Femur (tissue), 1 donor: ENCODE measurements around the gene MICAL1.
"Not testable (repeated sequence)": the region's sequence is repeated elsewhere in the genome, so short reads cannot be mapped to it uniquely, and the experiment has no call there.

Source experiments
- DNase-seq: peaks from one replicate; pipeline ENCODE4 v3.0.0-alpha.2; 2017

The MICAL1 gene

DNA sequence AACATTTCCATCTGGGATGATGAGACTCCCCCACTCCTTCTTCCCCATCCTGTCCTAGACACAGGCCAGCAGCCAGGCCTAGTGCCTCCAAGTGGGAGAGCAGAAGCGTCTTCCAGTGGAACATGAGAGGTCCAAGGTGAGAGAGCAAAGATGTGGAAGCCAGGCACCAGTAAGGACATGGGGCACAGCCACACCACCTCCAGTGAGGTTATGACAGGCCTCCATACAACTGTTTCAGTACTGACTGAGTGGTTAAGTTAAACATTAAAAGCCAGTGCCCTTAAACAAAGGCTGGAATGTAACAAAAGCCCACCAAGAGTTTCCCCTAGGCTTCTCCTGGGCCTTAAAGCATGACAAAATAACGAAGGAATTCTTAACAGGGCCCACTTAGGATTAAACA, 22.2 kb upstream of the MICAL1 start:
- DNase-seq: no peak

- no peak for DNase-seq
Measured at GRCh38 chr6:109477184-109477583, 21.6 kb upstream of the MICAL1 start.

GRCh38 chr6:109475625-109476024, 20.1 kb upstream of the MICAL1 start:
- no peak for DNase-seq

DNA sequence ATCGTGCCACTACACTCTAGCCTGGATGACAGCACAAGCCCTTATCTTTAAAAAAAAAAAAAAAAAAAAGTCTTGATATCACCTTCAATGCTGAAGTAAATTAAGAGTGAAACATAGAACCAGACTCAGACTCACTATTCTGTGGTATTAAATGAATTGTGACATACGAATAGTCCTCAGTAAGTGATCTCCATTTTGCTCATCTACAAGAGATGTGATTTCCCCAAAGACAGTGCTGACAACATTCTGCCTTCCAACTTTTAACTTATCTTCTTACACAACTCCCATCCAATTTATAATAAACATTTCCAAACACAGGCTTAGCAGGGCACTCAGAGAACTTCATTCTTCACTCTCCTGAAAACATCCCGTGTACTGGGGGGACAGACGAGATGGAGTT, 19.4 kb upstream of the MICAL1 start:
- DNase-seq: no peak

GRCh38 chr6:109473120-109473519, 17.5 kb upstream of the MICAL1 start:
- DNase-seq: no peak

DNA sequence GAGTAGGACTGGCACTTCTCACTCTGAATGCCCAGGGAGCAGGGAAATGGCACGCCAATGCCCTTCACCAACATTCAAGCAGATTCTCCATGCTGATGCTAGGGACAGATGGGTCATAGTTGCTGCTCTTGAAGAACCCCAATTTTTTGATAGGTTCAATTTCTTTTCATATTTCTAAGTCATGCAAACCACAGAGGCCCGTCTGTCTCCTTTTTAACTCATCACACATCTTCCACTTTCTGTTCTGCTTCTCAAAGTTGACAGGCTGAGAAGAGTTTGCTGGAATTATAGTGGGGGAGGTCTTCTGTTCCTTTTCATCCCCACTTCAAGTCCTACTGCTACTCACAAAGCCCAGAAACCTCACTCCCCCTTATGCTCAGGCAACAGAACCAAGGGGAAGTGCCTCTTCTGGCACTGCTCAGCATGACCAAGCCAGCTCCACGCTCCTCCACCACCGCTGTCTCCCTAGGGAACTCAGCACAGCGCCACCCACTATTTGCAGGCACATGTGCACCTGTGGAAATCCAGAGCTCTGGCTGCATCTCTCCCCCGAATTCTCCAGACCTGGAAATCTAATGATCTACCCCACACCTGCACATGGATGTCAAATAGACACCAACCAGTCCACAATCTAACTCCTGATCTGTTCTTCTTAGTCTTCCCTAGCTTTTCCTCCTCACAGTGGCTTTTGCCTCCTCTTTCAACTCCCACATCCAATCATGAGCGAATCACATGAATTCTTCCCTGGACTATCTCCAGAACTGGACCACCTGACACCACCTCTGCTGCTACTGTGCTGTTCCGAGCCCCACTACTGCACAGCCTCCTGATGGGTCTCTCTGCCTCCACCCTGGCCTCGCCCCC, 16.8 kb upstream of the MICAL1 start:
- DNase-seq: no peak

DNA sequence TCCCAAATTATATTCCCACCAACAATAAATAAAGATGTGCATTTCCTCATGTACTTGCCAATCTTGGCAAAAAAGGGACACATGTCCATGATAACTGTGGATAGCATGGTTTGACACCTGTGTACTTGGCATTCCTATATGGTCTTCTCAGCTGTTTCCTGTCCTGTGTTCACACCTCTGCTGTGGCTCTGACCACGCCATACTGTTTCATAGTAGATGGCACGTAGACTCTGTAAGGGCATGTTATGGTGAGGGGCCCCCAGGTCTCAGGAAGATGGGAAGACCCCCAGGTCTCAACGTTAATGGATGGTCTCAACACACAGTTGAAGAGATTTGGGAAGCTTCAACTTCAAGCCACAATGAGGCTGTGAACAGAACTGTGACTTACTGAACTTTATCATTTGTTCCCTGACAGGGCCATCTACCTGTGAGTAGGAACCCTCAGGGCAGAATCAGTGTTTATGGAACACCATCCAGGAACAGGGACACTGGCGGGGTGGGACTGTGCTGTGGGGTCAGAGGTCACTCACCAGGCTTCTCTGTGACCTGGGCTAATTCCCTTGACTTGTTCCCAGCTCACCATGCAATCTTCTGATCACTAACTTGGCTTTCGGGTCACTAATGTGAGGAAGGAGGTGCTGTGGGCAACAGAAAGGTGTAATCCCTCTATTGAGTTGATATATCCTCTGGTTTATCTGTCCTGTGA, 15.7 kb upstream of the MICAL1 start:
- no peak for DNase-seq

DNA sequence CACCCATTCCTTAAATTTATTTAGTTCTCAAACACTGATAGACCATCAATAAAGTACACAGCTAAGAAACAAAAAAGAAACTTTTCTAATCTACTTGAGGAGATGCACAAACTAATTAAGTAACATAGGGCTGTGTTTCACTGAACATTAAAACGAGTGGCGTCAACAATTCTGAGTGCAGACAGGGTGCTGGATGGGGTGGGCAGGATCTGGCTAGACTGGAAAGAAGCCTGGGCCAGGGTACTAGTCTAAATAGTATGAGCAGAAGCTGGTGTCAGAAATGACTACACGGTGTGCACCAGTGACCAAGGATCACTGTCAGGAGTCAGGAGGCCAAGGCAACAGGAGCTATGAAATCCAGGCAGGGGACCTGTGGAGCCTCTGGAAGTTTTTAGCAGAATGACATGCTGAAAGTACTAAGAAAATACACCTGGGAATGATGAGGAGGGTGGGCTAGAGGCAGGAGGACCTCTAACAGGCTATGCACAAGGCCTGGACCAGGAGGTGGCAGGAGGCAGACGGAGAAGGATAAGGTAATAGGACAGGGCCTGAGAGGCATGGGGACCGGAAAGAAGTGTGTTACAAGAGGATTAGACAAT, 14.1 kb upstream of the MICAL1 start:
- DNase-seq: no peak

DNA sequence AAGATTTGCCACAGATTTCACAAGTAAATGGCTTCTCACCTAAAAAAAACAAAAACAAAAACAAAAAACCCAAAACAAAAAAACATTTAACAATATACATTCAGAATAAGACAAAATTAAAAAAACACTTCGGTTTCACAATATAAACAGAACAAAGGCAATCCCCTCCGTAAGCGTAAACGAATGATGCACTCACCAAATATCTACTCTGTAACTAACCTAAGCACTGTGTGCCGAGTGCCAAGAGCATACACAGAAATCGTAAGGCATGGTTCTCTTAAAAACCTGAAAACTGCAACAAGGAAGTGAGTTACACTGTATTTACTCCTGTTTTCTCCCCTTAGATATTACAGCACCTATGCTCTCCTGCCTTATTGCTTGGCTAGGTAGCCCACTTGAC, 12.1 kb upstream of the MICAL1 start:
- DNase-seq: no peak

- DNase-seq: no peak
Measured at GRCh38 chr6:109466212-109466923, 10.8 kb upstream of the MICAL1 start.

GRCh38 chr6:109465772-109466171, 10.2 kb upstream of the MICAL1 start:
- DNase-seq: no peak

DNA sequence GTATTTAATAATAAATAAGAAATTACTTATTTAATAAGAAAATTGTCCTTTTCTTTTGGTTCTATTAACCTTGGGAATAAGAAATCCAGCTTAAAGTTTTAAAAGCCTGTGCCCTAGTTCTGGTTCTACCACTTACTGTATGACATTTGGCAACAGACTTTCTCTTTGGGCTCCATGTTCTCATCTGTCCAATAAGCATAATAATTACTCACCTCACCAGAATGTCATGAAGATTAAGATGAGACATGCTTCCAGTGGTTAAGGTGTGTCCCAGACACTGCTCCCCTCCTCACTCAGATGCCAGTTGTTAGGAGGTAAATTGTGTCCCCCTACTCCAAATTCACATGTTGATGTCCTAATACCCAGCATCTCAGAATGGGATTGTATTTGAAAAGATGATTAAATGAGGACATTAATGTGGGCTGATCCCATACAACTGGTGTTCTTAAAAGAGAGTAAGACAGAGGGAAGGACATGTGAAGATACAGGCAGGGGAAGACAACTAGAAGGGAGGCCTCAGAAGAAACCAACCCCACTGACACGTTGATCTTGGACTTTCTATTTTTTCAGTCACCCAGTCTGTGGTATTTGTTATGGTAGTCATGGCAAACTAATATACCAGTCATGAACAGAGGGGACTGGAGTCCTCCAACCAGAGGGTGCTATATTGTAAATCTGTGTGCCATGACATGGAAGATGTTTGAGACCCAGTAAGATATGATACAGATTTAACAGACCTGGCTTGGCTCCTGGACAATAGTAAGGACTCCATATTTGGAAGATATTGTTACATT, 6.4 kb upstream of the MICAL1 start:
- DNase-seq: no peak

DNA sequence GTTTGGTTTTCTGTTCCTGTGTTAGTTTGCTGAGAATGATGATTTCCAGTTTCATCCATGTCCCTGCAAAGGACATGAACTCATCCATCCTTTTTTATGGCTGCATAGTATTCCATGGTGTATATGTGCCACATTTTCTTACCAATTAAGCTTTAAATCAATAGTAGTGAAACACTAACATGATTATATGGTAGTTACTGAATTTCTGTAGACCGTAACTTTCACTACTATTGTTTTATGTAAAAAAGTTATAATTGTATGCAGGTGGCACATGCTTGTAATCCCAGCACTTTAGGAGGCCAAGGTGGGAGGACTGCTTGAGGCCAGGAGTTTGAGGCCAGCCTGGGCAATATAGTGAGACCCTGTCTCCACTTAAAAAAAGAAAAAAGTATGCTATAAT, 5.6 kb upstream of the MICAL1 start:
- DNase-seq: not testable (repeated sequence)

DNA sequence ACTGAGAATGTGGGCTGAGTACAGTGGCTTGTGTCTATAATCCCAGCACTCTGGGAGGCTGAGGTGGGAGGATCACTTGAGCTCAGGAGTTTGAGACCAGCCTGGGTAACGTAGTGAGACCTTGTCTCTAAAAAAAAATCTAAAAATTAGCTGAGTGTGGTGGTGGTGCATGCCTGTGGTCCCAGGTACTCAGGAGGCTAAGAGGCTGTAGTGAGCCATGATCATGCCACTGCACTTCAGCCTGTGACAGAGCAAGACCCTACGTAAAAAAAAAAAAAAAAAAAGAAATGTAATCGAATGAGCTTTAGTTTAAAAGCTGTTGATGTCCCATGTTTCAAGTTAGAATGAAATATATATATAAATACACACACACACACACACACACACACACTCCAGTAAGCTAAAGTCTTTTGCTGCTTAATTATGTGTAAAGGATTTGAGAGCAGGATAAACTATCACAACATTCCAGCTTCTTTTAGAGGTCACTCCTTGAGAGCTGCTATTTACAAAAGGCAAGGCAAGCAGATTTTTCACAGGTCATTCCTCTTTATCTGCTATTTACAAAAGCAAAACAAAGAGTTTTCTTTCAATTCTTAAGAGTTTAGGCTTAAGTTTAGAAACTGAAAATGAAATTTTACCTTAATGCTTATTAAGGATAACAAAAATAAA, 4.7 kb upstream of the MICAL1 start:
- DNase-seq: no peak

- DNase-seq: no peak
Measured at GRCh38 chr6:109458774-109459531, 3.4 kb upstream of the MICAL1 start.

DNA sequence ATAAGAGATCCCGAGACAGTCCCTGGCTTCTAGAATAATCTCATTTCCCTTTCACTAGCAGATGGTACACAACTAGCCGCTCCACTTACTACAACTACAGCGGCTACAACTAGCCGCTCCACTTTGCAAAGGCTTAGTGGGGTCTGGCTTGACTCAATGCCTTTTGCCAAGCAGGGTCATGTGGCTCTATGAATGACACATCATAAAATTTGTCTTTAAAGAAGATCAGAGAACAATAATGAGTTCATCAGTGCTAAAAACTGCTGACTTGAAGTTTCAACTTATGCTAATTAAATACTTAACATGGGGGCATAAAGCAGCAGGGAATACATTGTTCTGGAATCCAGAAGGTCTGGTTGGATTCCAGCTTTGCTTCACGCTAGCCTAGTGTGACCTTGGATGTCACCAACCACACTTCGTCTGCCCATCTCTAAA, 2.0 kb upstream of the MICAL1 start:
- DNase-seq: no peak

DNA sequence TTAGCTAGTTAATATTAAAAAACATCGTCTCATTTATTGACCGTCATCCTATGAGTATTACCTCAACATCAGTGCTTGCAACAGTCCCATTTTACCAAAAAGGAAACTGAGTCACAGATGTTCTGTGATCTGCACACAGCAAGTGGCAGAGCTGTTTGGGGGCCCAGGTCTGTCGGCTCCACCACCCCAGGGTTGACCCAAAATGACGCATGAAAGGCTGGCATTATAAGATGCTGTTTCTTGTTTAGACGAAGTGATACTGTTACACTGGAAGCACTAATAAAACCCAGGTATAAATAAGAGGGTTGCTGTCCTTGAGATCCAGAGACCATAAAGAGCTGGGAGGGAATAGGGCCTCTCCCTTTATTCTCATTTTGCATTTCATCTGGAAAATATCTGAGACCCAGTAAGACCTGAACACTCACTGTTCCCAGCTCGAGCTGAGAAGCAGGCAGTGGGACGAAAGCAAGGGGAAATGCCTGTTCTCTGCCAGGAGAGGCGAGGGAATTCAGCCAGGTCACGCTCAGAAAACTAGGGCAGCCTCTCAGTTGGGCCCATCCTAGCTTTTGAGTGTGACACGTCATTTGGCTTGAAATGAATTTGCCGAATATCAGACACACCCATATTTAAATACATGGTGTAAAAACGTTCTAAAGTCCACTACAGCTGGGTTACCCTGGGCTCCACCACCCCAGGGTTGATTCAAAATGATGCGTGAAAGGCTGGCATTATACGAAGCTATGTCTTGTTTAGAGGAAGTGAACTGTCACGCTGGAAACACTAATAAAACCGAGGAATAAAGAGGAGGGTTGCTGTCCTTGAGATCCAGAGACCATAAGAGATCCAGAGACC, 1.4 kb upstream of the MICAL1 start:
- peak; percentile 84 for DNase-seq

DNA sequence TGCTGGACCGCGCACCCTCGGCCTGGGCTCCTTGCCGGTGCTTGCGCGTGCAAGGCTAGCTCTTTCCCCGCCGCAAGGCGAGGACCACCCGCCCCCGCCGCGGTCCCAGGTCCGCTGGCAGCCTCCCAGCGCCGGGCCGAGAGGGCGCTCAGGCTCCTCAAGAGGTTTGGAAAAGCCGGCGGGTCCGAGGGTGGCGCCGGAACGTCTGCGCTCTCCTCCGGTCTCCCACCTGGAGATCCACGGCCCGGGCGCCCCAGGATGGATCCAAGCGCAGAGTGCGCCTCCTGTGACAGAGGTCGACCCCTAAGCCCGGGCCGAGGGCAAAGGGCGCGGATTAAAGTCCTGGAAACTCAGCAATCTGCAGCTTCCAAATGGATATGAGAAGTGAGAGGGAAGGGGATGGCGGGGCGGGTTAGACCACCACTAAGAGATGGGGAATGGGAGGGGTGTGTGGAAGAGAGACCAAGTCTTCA, 575 bp upstream of the MICAL1 start:
- no peak for DNase-seq

DNA sequence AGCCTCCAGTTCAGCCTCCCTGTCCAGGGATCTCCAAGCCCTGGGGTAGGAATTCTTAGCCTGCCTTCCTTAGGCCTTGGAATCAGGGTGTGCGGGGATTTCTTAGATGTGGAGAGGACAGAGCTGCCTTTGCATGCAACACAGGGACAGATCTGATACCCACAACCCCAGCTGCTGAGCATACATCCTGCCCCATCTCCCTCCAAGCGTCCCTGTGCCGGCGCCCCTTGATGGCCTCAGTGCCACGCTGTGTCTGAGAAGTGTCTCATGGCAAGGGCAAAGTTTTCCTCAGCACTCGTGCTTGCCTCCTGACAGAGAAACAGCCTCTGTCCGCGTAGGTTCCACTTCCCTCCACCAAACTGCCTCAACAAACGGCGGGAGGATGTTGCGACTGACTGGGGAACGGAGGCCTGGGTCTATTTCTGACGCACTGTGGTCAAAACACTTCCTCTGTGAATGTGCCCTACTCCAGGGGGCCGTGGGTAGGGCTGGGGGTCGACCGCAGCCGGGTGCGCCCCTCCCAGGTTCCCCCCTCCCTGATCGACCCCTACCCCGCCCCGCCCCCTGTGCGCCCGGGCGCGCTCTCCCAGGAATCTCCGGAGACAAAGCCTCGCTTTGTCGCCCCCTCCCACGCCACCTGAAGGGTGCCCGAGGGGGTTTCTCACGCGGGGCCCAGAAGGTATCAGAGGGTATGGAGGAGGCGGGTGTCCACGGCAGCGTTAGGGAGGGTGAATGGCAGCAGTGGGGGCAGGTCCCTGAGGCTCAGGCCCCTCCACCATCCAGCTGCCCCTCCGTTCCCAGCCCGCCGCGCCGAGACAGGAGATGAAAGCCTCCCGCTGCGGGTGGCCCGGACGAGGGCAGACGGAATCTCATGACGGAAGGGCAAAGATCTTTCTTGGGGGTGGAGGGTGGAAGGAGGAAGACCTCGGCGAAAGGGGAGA, 806 bp downstream of the MICAL1 start:
- DNase-seq: peak; percentile 73
